ENCODE data around the gene EYS.

The EYS gene

DNA sequence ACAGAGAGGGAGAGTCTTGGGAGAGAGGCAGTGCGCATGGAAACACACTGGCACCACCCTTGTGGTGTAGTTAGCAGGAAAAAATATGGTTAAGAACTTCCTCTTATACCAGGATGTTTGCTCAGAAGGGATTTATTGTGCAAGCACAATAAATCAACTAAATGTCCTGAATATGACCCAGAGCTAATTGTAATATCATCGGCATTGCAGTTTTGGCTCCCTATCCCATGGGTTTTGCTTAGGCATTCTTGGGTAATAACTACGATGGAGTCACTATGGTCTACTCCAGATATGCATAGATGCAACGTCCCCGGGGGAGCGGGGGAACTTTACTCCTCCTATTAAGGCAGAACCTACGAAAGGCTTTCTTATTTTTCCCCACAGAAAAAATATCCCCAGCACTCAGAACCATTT, 751.6 kb downstream of the EYS start:
- TF ChIP-seq, protein P1, sequence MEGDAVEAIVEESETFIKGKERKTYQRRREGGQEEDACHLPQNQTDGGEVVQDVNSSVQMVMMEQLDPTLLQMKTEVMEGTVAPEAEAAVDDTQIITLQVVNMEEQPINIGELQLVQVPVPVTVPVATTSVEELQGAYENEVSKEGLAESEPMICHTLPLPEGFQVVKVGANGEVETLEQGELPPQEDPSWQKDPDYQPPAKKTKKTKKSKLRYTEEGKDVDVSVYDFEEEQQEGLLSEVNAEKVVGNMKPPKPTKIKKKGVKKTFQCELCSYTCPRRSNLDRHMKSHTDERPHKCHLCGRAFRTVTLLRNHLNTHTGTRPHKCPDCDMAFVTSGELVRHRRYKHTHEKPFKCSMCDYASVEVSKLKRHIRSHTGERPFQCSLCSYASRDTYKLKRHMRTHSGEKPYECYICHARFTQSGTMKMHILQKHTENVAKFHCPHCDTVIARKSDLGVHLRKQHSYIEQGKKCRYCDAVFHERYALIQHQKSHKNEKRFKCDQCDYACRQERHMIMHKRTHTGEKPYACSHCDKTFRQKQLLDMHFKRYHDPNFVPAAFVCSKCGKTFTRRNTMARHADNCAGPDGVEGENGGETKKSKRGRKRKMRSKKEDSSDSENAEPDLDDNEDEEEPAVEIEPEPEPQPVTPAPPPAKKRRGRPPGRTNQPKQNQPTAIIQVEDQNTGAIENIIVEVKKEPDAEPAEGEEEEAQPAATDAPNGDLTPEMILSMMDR (IDR thresholded peaks at IDR 0.05; ENCODE audit: insufficient read depth, low read depth, low read length, missing control alignments) = no peak
- H3K4me3 ChIP-seq (ENCODE audit: low read depth, low read length) = no peak overlapping the region
- DNase-seq (ENCODE audit: low read depth) = no peak

DNA sequence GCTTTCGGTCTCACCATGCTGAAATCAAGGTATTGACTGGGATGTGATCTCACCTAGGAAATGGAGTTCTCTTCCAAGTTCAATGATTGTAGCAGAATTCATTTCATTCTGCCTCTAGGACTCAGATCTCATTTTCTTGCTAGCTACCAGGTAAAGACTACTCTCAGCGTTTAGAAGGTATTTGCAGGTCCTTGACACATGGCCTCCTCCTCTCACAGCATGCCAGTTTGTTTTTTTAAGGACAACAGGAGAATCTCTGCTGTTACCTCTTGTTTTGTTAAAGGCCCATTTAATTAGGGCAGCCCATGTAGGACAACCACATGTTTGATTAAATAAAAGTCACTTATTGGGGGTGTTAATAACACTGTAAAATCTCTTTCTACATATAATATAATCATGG, 757.8 kb downstream of the EYS start:
- no peak overlapping the region for H3K4me3 ChIP-seq (ENCODE audit: low read depth, low read length)
- DNase-seq (ENCODE audit: low read depth) = no peak
- TF ChIP-seq, protein P1 (IDR thresholded peaks at IDR 0.05; ENCODE audit: insufficient read depth, low read depth, low read length, missing control alignments) = no peak

DNA sequence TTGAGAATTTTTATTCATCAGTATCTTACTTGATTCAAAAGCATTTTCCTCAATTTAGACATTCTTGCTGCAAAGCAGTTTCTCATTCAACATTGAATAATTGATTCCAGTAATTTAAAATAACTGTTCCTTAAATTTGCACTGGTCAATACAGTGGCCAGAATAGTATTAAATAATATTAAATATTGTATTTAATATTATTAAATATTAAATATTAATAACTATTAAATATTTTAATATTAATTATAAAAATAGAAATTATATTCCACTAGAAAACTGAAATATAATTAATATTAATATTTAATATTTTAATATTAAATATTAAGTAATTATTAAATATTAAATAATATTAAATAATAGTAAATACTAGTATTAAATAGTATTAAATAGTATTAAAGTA, 758.8 kb downstream of the EYS start:
- TF ChIP-seq, protein P1 (IDR thresholded peaks at IDR 0.05; ENCODE audit: insufficient read depth, low read depth, low read length, missing control alignments) = no peak
- no peak for DNase-seq (ENCODE audit: low read depth)
- no peak overlapping the region for H3K4me3 ChIP-seq (ENCODE audit: low read depth, low read length)

DNA sequence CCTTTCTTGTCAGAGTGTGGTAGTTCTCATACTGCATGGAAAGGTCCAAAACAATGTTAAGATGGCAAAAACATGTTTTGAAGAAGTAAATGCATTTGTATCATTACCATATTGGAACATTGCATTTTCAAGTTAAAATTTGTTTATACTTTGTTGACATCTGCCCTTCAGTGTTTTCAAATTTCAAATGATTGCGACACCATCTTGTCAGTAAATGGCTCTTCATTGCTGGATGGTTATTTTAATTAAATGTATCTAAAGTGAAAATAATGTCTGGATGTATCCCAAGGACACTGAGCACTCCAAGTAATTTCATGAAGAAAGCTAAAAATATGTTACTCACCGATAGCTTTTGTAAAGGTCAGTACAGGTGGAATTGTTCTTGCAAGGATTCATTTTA, 761.6 kb downstream of the EYS start:
- no peak for DNase-seq (ENCODE audit: low read depth)
- TF ChIP-seq, protein P1 (IDR thresholded peaks at IDR 0.05; ENCODE audit: insufficient read depth, low read depth, low read length, missing control alignments) = no peak
- no peak overlapping the region for H3K4me3 ChIP-seq (ENCODE audit: low read depth, low read length)

DNA sequence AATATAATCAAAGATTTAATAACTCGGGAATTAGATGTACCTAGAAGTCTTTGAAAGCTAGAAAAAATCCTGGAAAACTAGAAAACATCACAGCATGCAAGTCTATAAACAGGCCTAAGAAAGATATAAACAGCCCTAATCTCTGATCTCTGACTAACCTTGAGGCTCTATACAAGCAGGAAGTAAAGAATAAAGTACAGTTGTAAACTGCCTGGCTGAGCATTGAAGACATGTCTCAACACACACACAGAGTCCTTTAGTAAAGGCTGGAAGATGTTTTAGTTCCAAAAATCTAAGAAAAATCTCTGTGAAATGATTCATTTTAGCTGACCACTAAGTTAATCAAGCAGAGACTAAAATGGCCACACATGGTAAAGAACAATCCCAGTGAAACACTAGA, 774.5 kb downstream of the EYS start:
- no peak overlapping the region for H3K4me3 ChIP-seq (ENCODE audit: low read depth, low read length)
- DNase-seq (ENCODE audit: low read depth) = no peak
- TF ChIP-seq, protein P1 (IDR thresholded peaks at IDR 0.05; ENCODE audit: insufficient read depth, low read depth, low read length, missing control alignments) = no peak

DNA sequence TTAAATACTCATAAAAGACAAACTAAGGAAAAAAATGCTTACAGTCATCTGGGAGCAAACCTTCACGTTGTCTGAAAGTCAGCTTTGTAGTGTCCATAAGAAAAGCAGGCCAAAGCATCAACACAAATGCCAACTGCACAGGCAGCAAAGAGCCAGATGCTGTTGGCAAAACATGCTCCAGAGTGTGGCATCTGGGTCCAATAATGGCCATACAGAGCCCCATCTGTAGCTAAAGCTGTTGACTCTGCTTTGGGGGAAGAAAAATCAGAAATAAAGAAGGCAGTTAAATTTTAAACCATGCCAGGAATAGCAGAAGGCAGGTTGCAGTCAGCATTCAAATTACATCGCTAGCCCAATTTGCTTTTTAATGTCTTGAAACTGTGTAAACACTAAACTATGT, 776.3 kb downstream of the EYS start:
- H3K4me3 ChIP-seq (ENCODE audit: low read depth, low read length) = no peak overlapping the region
- TF ChIP-seq, protein P1 (IDR thresholded peaks at IDR 0.05; ENCODE audit: insufficient read depth, low read depth, low read length, missing control alignments) = no peak
- DNase-seq (ENCODE audit: low read depth) = no peak

DNA sequence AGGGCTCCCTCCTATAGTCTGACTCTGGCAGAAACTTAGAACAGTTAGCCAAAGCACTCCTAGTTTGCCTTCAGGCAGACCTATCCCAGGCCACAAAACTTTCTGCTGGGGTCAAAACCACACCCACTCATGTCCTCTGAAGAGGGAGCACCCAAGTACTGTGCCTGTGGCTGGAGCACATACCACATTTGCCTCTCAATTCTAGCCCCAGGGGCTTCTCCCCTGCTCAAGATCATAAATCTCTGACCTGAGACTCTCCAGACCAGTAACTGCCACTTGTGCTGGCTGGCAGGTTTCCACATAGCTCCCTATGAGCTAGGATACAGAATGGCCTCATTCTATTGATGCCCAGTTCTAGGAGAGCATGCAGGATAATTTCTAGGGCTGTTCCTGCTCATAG, 781.0 kb downstream of the EYS start:
- no peak overlapping the region for H3K4me3 ChIP-seq (ENCODE audit: low read depth, low read length)
- DNase-seq (ENCODE audit: low read depth) = no peak
- TF ChIP-seq, protein P1 (IDR thresholded peaks at IDR 0.05; ENCODE audit: insufficient read depth, low read depth, low read length, missing control alignments) = no peak
